Stimulated activated CD4-positive, alpha-beta T cell treated with anti-CD3 and anti-CD28 coated beads, Interleukin-15, amount 100 ng/mL, for 1 hour (primary cell): ENCODE measurements around the gene GPR39.
"Not testable (repeated sequence)": the region's sequence is repeated elsewhere in the genome, so short reads cannot be mapped to it uniquely, and the experiment has no call there.

Experiments
- DNase-seq, 2 donors: peaks; one replicate each; pipeline ENCODE4 v3.0.0-alpha.2; 2020; ENCODE audit warnings: low read depth in 1 of 2, low spot score in 1 of 2

The GPR39 gene

DNA sequence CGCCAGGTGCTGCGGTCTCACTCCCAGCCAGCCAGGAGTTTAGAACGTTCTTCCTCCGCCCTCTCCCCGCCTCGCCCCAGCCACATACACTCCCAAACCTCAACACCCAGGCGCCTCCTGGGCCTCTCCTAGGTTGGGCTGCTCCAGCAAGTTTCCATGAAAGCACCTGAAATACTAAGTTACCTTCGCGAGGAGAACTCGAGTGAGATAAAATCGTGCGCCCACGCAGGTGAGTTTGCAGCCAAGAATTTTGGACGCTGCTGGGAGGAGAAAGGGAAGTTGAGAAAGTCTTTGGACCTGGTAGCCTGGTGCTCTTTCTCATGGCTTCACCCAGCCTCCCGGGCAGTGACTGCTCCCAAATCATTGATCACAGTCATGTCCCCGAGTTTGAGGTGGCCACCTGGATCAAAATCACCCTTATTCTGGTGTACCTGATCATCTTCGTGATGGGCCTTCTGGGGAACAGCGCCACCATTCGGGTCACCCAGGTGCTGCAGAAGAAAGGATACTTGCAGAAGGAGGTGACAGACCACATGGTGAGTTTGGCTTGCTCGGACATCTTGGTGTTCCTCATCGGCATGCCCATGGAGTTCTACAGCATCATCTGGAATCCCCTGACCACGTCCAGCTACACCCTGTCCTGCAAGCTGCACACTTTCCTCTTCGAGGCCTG lies at the start of gene GPR39:
GPR39 (plus strand) TSS at position 83 of the 673 bp plus-strand sequence.
- DNase-seq = no peak

DNA sequence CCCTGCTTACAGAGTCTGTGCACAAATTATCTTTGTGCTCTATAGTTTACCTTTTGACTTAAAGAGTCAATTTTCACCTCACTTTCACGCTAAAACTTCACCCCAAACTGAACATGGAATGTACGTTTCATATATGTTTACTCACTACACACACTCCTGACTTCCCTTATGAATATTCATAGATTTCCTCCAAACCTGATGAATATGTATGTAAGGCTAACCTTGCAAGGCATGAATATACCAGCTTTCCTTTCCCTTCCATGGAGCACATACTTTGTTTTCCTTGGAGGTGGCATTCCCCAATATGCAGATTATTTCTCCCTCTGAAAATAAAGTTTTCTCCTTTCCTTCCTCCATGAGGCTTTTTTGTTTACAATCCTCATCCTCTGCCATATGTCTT lies 48.4 kb upstream of the GPR39 start:
- DNase-seq = no peak

DNA sequence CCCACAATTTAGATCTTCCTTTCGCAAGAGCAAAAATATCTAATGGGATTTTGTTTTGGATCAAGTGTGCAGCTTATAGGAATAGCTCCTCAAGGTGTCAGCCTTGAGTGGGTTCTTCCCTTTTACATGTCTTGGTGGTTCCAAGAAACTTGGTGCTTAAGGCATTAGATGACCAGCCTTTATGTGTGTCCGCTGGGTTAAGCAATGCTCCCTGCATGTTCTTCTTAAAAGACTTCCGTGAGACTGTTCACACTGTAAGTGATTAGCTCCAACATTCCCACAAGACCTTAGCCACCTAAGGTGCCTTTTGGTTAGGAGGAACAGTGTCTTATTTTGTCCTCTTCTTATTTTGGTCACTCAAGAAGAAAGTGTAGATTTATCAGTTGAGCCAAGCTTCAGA lies 44.3 kb upstream of the GPR39 start:
- no peak for DNase-seq

DNA sequence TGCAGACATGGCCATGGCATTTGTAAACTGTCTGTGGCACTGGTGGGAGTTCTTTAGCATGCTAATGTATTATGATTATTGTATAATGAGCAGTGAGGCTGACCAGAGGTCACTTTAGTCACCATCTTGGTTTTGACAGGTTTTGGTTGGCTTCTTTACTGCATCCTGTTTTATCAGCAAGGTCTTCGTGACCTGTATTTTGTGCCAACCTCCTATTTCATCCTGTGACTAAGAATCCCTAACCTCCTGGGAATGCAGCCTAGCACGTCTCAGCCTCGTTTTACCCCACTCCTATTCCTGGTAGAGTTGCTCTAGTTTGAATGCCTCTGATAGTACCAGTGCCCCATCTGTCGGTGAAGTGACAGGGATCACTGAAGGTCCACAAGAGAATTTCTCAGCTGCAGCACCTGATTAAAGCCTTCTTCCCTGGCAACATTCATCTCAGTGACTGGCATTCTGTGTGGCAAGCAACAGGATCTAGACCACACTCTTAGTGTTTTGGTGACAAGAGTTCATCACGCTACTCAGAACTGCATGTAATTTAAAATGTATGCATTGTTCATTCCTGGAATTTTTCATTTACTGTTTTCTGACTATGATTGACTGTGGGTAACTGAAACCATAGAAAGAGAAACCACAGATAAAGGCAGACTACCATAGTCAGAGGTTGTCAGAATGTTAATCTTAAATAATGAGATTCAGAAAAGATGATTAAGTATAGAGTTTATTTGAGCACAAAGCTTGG lies 43.0 kb upstream of the GPR39 start:
- no peak for DNase-seq

DNA sequence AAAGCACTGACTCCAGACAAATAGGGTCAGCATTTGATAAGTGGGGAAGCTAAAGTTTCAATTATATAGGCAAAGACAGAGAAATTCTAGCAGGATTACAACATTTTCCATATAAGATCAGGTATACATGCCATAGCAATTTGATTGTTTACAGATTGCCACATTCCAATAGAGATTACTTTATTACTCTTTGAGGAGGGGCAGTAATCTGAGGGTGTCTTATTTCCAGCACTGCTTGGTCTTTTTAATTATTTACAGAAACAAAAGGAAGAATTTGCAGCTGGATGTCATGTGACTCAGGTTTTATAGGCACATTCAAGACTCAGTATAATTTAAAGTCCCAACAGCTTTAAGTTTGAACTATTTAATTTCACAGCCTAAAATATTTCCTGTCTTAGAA lies 42.5 kb upstream of the GPR39 start:
- DNase-seq = no peak

DNA sequence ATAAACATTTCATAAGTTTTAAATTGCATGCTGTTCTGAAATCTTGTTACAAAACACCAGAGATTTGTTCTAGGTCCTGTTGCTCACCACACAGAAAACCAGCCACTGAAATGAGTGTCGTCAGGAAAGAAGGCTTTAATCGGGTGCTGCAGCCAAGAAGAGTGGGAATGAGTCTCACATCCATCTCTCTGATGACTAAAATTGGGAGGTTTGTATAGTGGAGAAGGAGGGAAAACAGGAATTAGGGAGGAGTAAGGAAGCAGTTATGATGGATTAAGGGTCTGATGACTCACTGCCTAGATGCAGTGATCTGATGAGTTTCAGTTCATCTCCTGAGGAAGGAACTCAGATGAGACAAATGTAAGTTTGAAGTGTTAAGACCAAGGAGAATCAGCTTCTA lies 42.1 kb upstream of the GPR39 start:
- DNase-seq = no peak

DNA sequence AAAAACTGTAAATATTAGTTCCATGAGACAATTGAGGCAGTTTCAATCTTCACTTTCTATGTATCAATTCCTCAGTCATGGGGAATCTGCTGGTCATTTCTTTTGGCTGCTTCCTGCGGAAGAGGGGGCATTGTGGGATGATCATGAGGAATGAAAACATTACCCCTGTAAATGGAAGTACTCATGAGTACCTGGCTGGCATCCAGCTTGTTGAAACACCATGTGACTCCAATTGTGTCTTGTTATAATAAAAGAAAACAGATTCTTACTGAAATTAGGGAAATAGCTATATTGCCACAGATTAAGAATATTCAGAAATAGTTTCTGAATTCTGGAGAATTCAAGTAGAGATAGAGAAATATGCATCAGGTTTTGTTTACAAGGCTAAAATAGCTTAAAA lies 41.6 kb upstream of the GPR39 start:
- DNase-seq = no peak

DNA sequence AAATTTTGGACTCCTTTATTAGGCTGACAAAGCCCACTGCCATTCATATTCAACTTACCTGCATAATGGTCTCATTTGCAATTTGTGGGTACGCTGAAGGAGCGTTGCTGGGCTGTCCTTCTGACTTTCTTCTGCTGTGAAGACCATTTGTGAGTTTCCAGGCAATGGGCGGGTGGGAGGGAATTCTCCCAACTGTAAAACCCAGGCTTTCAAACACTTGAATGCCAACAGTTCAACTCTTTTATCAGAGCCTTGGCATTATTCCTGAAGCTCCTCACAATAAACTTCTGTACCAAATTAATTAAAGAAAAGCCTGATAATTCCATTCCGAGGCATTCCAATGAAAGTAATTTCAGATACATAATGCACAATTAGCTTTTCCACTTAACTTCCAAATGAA lies 35.2 kb upstream of the GPR39 start:
- DNase-seq = no peak

DNA sequence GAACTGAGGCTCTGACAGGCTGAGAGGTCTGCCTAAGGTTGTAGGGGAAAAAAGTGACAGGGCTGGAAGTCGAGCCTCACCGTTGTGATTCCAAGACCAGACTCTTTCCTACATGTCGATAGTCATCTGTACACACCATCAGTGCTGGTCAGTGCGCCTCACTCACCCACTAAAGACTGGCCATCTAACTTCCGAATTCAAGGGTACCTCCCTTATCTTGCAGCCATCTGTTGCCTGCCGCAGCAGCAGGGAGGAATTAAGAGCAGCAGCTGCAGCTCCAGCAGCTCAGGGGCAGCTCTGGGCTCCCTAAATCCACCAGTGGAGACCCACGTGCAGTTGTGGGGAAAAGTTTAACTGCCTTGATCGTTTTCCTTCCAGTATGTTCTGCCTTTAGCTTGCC lies 32.6 kb upstream of the GPR39 start:
- no peak for DNase-seq

DNA sequence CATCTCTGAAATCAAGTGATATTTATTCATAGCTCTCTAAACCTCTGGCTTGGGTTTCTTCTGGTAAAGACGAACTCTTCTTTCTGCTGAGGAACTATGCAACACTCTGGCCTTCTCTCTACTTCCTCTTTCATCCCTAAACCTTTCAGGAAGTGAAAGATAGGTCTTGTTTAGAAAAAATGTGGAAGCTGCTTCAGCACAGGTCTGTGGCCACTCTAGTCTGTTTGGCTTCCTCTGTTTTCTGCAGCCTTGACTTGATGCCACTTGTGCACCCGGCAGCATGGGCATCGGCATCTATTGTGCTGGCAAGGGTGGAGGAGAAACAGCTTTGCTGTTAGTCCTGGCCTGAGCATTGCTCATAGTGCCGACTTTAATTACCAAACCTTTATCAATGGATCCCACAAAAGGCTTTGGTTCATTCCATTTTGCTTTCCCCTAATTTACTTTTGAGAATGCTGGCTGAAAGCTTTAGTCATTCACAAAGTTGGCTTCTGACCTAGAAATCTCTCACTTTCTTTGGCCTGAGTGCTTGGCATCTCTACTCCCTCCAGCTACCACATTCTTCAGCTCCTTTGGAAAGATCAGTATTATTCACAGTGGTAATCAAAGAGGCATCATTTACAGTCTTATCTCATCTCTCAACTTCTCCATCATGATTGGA lies 32.0 kb upstream of the GPR39 start:
- no peak for DNase-seq

DNA sequence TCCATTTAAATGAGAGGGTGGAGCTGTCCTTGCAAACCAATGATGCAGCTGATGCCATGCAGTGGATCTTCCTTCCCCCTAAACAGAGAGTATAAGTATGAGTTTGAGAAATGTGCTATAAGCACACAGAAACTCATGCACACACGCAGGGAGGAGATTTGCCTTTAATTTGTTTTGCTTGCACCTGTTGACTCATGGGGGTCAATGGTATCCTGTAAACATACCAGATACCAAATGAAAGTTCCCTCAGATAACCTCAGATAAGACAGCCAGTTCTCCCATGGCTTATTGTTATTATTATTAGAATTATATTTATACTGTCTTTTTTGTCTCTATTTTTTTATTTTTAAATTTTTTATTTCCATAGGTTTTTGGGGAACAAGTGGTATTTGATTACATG lies 29.5 kb upstream of the GPR39 start:
- DNase-seq = no peak

DNA sequence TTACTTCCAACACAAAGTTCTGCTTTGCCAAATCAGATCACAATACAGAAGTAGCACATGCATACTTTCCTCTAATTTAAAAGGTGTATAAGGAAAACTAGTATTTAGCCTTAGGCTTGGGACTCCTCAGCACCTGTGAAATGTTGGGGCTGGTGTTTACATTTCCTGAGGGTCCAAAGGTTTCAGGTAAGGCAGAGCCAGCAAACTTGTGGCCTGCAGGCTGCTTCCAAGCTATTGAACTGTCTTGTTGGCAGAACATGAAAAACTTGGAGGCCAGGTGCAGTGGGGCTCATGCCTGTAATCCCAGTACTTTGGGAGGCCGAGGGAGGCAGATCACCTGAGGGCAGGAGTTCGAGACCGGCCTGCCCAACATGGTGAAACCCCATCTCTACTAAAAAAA lies 26.5 kb upstream of the GPR39 start:
- DNase-seq = no peak

DNA sequence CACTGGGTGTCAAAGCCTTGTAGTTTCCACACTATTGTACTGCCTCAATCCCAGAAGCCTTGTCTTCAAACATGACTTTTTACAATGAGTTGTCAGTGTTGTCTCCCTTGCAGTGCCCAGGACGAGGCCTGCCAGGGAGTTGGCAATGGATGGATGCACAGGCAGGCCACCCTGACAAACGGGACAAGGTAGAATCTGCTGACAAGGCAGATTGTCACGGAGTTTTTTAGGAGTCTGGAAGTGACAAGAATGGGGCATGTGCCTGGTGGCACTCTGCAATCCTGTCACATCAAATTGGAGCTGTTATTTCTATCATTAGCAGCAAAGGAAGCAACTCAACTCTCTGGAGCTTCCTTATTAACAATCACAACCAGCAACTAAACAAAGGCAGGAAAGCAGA lies 25.2 kb upstream of the GPR39 start:
- DNase-seq = no peak

DNA sequence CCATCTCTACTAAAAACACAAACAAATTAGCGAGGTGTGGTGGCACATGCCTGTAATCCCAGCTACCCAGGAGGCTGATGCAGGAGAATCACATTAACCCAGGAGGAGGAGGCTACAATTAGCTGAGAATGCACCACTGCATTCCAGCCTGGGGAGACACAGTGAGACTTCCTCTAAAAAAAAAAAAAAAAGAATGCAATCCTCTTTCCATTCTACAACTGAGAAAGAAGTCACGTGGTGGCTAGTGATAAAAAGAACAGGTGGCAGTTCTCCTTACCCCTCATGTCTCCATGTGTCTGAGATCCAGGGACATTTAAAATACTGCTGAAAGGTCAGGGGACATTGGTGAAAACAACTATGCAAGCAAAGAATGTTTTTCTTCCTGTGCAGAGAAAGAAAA lies 24.4 kb upstream of the GPR39 start:
- no peak for DNase-seq

DNA sequence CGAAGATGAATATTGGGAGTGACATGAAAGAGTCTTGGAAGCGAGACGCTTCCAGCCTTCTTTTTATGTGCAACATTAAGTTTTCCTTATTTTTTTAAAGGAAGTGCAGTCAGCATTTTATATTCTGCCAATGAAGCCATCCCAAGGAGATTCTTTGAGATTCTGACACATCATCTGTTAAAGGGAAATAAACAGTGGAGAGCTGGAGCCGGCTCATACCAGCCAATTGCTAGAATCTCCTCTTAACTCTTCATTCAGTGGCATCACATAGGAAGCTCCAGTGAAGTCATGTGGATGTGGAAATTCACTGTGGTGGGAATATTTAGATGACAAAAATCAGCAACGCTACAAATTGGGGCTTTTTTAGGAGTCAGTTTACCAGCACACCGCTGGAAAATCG lies 23.7 kb upstream of the GPR39 start:
- DNase-seq = no peak

DNA sequence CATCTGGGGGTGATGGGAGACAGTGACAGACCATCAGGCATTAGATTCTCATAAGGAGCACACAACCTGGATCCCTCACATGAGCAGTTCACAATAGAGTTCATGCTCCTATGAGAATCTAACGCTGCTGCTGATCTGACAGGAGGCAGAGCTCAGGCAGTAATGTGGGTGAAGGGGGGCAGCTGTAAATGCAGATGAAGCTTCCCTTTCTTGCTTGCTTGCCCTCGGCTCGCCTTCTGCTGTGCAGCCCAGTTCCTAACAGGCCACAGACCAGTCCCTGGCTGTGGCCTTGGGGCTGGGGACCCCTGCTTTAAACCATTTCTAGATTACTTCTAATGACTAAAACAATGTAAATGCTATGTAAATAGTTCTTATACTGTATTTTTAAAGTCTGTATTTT lies 19.6 kb upstream of the GPR39 start:
- DNase-seq = not testable (repeated sequence)

DNA sequence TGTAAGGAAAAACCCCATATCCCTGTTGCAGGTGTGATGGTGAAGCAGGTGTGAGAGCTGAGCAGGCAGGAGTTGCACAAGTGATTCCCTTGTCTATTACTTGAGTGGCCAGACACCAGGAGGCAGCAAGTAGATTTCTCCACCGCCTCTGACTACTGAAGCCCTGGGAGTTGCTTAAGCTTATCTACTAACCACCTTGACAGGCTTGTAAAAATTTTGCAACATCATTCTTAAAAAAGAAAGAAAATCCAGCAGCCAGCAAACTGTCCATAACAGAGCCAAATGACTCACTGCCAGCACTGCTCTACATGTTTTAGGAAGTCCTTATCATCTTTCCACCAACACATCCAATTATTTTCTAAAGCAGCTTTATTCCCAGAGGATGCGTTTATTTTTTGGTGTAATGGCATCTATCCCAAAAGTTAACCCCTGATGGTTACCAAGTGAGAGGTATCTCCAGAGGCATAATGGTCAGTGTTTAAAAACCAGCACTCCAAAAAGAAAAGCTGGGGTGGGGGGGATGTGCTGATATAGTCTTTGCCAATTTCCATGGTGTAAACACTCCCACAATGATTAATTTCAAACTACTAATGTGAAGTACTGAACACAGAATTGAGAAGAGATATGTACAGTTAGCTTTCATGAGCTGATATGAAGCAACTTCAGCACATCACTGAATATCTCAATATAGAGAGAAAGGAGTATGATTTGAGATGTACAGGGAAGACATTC lies 16.3 kb upstream of the GPR39 start:
- DNase-seq = no peak

DNA sequence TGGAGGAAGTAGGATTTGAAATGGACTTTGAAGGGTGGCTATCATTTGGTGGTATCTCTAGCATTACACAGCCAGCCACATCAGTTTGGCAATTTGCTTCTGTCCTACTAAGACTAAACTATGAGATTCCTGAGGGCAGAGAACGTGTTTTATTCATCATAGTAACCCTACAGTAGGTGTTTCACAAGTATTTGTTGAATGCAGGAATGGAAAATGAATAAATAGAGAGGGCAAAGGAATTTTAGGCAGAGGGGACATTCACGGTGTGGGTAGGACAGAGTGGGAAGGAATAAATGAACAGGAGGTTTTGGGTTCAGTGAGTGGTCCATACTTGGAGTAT lies 15.7 kb upstream of the GPR39 start:
- DNase-seq = no peak

DNA sequence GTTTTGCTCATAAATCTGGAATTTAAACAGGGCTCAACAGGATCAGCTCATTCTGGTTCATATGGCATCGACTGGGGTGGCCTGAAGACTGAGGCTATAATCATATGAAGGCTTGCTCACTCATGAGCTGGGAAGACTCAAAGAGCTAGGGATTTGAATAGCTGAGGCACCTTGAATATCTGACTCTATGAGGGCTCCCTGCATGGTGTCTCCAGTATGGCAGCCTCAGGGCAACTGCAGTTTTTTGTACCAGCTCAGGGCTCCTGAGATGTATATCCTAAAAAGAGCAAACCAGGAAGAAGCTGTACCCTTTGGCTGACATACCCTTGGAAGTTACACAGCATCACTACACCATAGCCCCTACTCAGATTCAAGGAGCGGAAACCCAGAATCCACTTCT lies 15.3 kb upstream of the GPR39 start:
- no peak for DNase-seq

DNA sequence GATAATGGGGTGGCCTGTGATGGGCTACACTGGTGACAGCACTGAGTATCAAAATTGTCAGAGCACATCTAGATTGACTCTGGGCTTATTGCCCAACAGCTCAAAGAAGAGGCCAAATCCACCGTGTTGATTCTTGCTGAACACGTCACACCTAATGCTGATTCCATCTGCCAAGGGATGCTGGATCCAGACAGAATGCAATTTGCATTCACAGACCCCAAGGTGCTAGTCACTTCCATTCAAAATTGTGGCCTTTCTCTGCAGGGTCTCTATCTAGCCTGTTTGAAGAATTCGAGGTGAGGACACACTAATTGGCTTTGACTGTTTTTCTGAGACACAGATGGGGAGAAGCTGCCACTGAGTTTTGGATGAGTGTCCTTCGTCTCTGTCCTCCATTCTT lies 13.5 kb upstream of the GPR39 start:
- no peak for DNase-seq

DNA sequence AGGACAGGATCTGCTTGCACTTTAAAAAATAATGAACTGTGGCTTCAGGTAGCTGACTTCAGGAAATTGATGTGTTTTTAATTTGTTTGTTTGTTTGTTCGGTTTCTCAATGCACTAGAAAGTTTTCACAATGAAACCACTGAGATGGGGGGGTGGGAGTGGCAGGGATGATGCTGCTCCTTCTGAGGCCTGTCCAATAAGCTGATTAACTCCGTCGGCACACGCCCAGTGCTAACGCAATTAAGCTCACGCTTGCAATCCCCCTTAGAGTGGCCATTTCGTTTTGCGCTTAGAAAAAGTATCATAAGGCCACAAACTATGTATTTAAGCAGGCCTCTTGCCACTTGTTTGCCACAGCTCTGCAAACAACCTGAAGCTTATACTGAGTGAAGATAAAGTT lies 12.5 kb upstream of the GPR39 start:
- DNase-seq = no peak

DNA sequence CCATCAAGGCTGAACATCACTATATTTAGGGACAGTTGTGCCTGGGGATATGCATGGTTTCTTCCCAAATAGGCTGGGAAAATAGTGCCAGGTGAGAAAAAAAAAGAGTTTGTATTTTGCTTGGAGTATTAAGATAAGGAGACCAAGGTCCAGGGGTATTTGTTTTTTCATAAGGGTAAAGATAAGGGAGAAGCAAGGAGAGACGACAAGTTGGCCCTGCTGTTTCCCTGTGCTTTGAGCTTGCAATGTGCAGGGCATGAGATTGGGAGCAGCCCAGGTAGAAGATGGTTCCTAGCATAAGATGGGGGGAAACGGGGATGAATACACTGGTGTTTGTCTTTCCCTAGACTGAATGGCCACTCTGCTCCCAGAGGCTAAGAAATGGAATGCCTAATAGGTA lies 8.8 kb upstream of the GPR39 start:
- DNase-seq = no peak
